ENCODE data around the gene PLEKHG3. TPM values are rescaled to one million over a fixed set of nuclear protein-coding genes. Genes with fewer than 3 reads are reported as not detected.

PLEKHG3 gene
- total RNA-seq, 1 donor from 2014 or later: 5.5 TPM

- peaks cover 77% of the 10 kb centered on the region for H3K4me1 Mint-ChIP-seq (ENCODE audit: low read depth)
- no peak overlapping the region for H3K27ac Mint-ChIP-seq
- H3K36me3 Mint-ChIP-seq (ENCODE audit: low read depth): peaks cover 3% of the 10 kb centered on the region
- peaks cover 1% of the 10 kb centered on the region for H3K27me3 Mint-ChIP-seq (ENCODE audit: insufficient read depth)
- DNase-seq (ENCODE audit: low spot score): no peak
- intact Hi-C loops (cut with micrococcal nuclease): loop anchor here (5.0 kb wide), 1 partner anchor 54 kb away; no protein-coding TSS in a partner anchor
- no peaks in the 10 kb centered on the region for H3K9me3 Mint-ChIP-seq
- H3K4me3 Mint-ChIP-seq: no peak overlapping the region
Observed at GRCh38 chr14:64726585-64726890, 22.3 kb downstream of the PLEKHG3 start.

DNA sequence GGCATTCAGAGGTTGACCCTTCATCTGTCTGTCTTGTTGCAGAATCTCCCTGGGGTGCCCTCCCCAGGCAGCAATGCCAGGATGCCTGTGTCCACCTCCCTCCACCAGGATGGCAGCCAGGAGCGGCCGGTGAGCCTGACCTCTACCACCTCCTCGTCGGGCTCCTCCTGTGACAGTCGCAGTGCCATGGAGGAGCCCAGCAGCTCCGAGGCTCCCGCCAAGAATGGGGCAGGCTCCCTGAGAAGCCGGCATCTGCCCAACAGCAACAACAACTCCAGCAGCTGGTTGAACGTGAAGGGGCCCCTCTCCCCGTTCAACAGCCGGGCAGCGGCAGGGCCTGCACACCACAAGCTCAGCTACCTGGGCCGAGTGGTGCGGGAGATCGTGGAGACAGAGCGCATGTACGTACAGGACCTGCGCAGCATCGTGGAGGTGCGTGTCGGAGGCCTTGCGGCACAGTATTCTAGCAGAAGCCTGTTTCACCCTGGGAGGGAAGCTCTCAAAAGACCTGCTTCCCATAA is 23.4 kb downstream of the PLEKHG3 start:
- no peak for DNase-seq (ENCODE audit: low spot score)
- Mint-ChIP-seq H3K27me3 (ENCODE audit: insufficient read depth) (peaks cover 1% of the 10 kb centered on the region), H3K4me1 (ENCODE audit: low read depth) (peaks cover 66% of the 10 kb centered on the region), H3K9me3 (no peaks in the 10 kb centered on the region), H3K27ac (no peak overlapping the region), H3K36me3 (ENCODE audit: low read depth) (peaks cover 5% of the 10 kb centered on the region), H3K4me3 (no peak overlapping the region)
- intact Hi-C loops (cut with micrococcal nuclease): loop anchor here (5.0 kb wide), 1 partner anchor 55 kb away; no protein-coding TSS in a partner anchor

DNA sequence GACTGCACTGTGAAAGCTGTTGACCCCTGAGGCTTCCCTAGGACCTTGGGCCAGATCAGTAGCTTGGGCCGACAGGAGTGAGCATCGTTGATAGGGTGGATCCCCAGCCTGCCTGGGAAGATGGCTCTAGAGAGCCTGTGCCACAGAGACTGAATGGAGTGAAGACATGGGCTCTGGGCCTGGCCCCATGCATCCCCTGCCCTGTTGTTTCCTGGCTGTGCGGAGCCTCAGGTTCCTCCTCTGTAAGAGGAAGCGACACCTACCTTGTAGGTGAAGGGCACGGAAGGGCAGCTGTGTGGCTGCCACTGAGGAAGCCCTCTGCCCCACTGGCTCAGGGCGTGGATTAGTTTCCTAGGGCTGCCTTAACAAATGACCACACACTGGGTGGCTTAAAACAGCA is 23.9 kb downstream of the PLEKHG3 start:
- Mint-ChIP-seq H3K9me3 (no peaks in the 10 kb centered on the region), H3K4me1 (ENCODE audit: low read depth) (peaks cover 61% of the 10 kb centered on the region), H3K27me3 (ENCODE audit: insufficient read depth) (peaks cover 1% of the 10 kb centered on the region), H3K36me3 (ENCODE audit: low read depth) (peaks cover 7% of the 10 kb centered on the region), H3K4me3 (no peak overlapping the region), H3K27ac (no peak overlapping the region)
- DNase-seq (ENCODE audit: low spot score): no peak
- intact Hi-C loops (cut with micrococcal nuclease): loop anchor here (5.0 kb wide), 1 partner anchor 56 kb away; no protein-coding TSS in a partner anchor

DNA sequence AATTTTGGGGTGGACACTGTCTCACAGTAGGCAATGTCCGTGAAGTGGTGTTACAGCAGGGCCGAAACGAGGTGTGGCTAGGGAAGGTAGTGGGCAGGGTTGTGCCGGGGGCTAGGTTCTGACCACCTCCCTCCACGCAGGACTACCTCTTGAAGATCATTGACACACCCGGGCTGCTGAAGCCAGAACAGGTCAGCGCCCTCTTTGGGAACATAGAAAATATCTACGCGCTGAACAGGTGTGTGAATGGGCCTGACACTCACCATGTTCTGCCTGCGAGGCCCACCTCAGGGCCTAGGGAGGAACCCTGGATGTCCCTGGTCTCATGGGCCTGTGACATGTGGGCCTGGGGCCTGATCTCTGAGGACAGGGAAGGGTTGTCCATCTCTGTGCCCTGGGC is 24.6 kb downstream of the PLEKHG3 start:
- Mint-ChIP-seq H3K36me3 (ENCODE audit: low read depth) (peaks cover 9% of the 10 kb centered on the region), H3K27me3 (ENCODE audit: insufficient read depth) (peaks cover 1% of the 10 kb centered on the region), H3K9me3 (no peaks in the 10 kb centered on the region), H3K4me3 (no peak overlapping the region), H3K27ac (no peak overlapping the region), H3K4me1 (ENCODE audit: low read depth) (peaks cover 60% of the 10 kb centered on the region)
- intact Hi-C loops (cut with micrococcal nuclease): loop anchor here (5.0 kb wide), 1 partner anchor 57 kb away; no protein-coding TSS in a partner anchor
- DNase-seq (ENCODE audit: low spot score): no peak

DNA sequence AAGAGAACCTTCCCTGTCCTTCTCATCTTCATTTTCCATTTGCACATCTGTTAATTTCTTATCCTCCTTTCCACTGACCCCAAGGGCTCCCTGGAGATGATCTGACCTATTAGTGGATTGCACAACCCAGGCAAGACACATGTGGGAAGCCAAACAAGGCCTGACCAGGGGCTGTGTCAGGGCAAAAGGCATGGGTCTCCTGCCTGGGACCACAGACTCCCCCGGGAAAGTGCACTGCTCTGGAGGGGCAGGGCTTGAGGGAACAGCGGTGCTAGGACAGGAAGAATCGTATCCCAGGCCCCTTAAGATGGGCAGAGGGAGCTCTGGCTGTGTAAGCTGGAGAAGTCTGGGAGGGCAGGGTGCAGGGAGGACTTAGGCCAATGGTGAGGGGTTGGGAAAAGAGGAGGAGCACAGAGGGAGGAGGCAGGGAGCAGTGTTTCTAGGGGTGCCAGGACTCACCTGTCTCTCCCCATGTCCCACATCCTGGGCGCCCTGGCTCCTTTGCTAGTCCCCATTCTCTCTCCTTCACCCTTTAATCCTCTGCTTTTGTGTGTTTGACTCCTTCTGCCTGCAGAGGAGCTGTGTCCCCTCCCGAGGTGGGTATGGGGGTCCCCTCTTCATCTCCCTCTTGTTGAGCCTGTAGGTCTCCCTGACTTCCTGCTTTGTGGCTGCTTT is 25.3 kb downstream of the PLEKHG3 start:
- H3K27me3 Mint-ChIP-seq (ENCODE audit: insufficient read depth): peaks cover under 1% of the 10 kb centered on the region
- intact Hi-C loops (cut with micrococcal nuclease): loop anchor here (5.0 kb wide), 1 partner anchor 57 kb away; no protein-coding TSS in a partner anchor
- peaks cover 59% of the 10 kb centered on the region for H3K4me1 Mint-ChIP-seq (ENCODE audit: low read depth)
- H3K9me3 Mint-ChIP-seq: no peaks in the 10 kb centered on the region
- H3K27ac Mint-ChIP-seq: no peak overlapping the region
- no peak for DNase-seq (ENCODE audit: low spot score)
- H3K36me3 Mint-ChIP-seq (ENCODE audit: low read depth): peaks cover 10% of the 10 kb centered on the region
- no peak overlapping the region for H3K4me3 Mint-ChIP-seq

GRCh38 chr14:64730061-64730440 is 25.8 kb downstream of the PLEKHG3 start:
- Mint-ChIP-seq H3K4me1 (ENCODE audit: low read depth) (peaks cover 57% of the 10 kb centered on the region), H3K9me3 (no peaks in the 10 kb centered on the region), H3K27me3 (ENCODE audit: insufficient read depth) (no peaks in the 10 kb centered on the region), H3K27ac (no peak overlapping the region), H3K36me3 (ENCODE audit: low read depth) (peaks cover 10% of the 10 kb centered on the region), H3K4me3 (no peak overlapping the region)
- no peak for DNase-seq (ENCODE audit: low spot score)
- intact Hi-C loops (cut with micrococcal nuclease): no loop called here

- Mint-ChIP-seq H3K4me1 (ENCODE audit: low read depth) (peaks cover 56% of the 10 kb centered on the region), H3K27me3 (ENCODE audit: insufficient read depth) (no peaks in the 10 kb centered on the region), H3K36me3 (ENCODE audit: low read depth) (peaks cover 10% of the 10 kb centered on the region), H3K9me3 (no peaks in the 10 kb centered on the region), H3K4me3 (no peak overlapping the region), H3K27ac (no peak overlapping the region)
- DNase-seq (ENCODE audit: low spot score): no peak
- intact Hi-C loops (cut with micrococcal nuclease): no loop called here
Observed at GRCh38 chr14:64730681-64731080, 26.5 kb downstream of the PLEKHG3 start.

GRCh38 chr14:64731141-64731581 is 26.9 kb downstream of the PLEKHG3 start:
- H3K27ac Mint-ChIP-seq: no peak overlapping the region
- H3K4me3 Mint-ChIP-seq: no peak overlapping the region
- no peaks in the 10 kb centered on the region for H3K27me3 Mint-ChIP-seq (ENCODE audit: insufficient read depth)
- no peak for DNase-seq (ENCODE audit: low spot score)
- intact Hi-C loops (cut with micrococcal nuclease): no loop called here
- peaks cover 10% of the 10 kb centered on the region for H3K36me3 Mint-ChIP-seq (ENCODE audit: low read depth)
- no peaks in the 10 kb centered on the region for H3K9me3 Mint-ChIP-seq
- peaks cover 51% of the 10 kb centered on the region for H3K4me1 Mint-ChIP-seq (ENCODE audit: low read depth)

DNA sequence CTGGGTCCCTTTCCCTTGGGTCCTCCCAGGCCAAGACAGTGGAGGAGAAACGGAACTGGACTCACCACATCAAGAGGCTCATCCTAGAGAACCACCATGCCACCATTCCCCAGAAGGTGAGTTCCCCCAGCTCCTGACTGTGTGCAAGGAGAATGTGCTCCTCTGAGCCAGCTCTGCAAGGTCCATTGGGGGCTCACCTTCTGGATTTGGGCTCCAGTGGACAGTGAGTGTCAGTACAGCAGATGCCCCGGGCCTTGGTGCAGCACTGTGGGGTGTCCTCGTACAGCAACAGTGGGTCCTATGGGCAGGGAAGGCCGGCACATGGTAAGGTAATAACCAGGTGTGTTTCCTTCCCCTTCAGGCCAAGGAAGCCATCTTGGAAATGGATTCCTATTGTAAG is 27.8 kb downstream of the PLEKHG3 start:
- Mint-ChIP-seq H3K9me3 (no peaks in the 10 kb centered on the region), H3K27me3 (ENCODE audit: insufficient read depth) (no peaks in the 10 kb centered on the region), H3K4me3 (no peak overlapping the region), H3K36me3 (ENCODE audit: low read depth) (peaks cover 10% of the 10 kb centered on the region), H3K4me1 (ENCODE audit: low read depth) (peaks cover 42% of the 10 kb centered on the region), H3K27ac (no peak overlapping the region)
- no peak for DNase-seq (ENCODE audit: low spot score)
- intact Hi-C loops (cut with micrococcal nuclease): no loop called here

GRCh38 chr14:64732536-64733120 is 28.4 kb downstream of the PLEKHG3 start:
- intact Hi-C loops (cut with micrococcal nuclease): no loop called here
- Mint-ChIP-seq H3K4me1 (ENCODE audit: low read depth) (peaks cover 40% of the 10 kb centered on the region), H3K9me3 (no peaks in the 10 kb centered on the region), H3K4me3 (no peak overlapping the region), H3K27me3 (ENCODE audit: insufficient read depth) (no peaks in the 10 kb centered on the region), H3K36me3 (ENCODE audit: low read depth) (peaks cover 10% of the 10 kb centered on the region), H3K27ac (no peak overlapping the region)
- no peak for DNase-seq (ENCODE audit: low spot score)

GRCh38 chr14:64733321-64733720 is 29.1 kb downstream of the PLEKHG3 start:
- H3K4me3 Mint-ChIP-seq: no peak overlapping the region
- H3K27ac Mint-ChIP-seq: no peak overlapping the region
- no peak for DNase-seq (ENCODE audit: low spot score)
- no peaks in the 10 kb centered on the region for H3K27me3 Mint-ChIP-seq (ENCODE audit: insufficient read depth)
- intact Hi-C loops (cut with micrococcal nuclease): no loop called here
- H3K9me3 Mint-ChIP-seq: no peaks in the 10 kb centered on the region
- peaks cover 10% of the 10 kb centered on the region for H3K36me3 Mint-ChIP-seq (ENCODE audit: low read depth)
- peaks cover 40% of the 10 kb centered on the region for H3K4me1 Mint-ChIP-seq (ENCODE audit: low read depth)

DNA sequence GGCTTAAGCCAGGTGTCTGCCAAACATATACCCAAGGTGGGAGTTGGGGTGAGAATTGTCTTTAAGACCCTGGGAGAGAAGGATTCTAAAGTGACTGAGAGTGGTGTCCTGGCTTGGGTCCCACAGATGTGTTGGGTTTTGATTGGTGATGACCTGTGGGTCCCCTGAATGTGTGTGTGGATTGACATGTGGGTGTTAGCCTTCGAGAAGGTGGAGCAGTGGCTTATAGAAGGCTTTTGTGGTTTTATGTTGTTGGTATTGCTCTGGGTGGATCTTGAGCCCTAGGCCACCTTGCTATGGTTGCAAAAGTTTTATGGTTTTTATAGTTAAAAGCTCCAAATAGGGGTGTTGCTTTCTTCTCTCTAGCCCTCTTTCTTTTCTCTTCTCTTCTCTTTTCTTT is 29.7 kb downstream of the PLEKHG3 start:
- no peaks in the 10 kb centered on the region for H3K27me3 Mint-ChIP-seq (ENCODE audit: insufficient read depth)
- intact Hi-C loops (cut with micrococcal nuclease): no loop called here
- peaks cover 10% of the 10 kb centered on the region for H3K36me3 Mint-ChIP-seq (ENCODE audit: low read depth)
- no peak for DNase-seq (ENCODE audit: low spot score)
- H3K9me3 Mint-ChIP-seq: no peaks in the 10 kb centered on the region
- peaks cover 37% of the 10 kb centered on the region for H3K4me1 Mint-ChIP-seq (ENCODE audit: low read depth)
- H3K27ac Mint-ChIP-seq: no peak overlapping the region
- no peak overlapping the region for H3K4me3 Mint-ChIP-seq

DNA sequence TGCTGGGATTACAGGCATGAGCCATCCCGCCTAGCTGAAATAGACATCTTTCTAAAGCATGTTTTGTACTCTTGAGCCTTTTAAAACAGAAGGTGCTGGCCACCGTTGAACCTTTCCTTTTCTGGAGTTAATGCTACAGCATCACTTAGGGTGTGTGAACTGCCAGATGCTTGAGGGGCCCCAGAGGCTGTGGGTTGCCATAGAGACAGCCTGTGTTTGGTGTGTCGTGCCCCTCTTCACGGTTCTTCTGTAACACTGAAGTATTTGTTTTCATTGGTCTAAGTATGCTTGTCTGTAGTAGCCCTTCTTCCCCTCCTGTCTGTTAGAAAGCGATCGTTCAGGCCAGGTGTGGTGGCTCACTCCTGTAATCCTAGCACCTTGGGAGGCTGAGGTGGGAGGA is 30.8 kb downstream of the PLEKHG3 start:
- intact Hi-C loops (cut with micrococcal nuclease): no loop called here
- Mint-ChIP-seq H3K27ac (no peak overlapping the region), H3K27me3 (ENCODE audit: insufficient read depth) (no peaks in the 10 kb centered on the region), H3K4me3 (no peak overlapping the region), H3K36me3 (ENCODE audit: low read depth) (peaks cover 8% of the 10 kb centered on the region), H3K4me1 (ENCODE audit: low read depth) (peaks cover 26% of the 10 kb centered on the region), H3K9me3 (no peaks in the 10 kb centered on the region)
- DNase-seq (ENCODE audit: low spot score): no peak

Data from activated T-helper 1 cell treated with anti-CD3 and anti-CD28 coated beads, Interleukin-12 subunit alpha, Interleukin-12 subunit beta, Interleukin-2, Interleukin-4 antibody, amounts not matched to agents 30 ng/mL and 10 ng/mL and 1 ng/mL, durations not matched to agents 14 hours and 24 hours and 36 hours (primary cell).